ENCODE results near the gene ZC3H12A.

ZC3H12A gene

GRCh38 chr1:37475380-37476086 is 1.2 kb downstream of the ZC3H12A start:
- H3K27ac ChIP-seq: peak overlapping the region; percentile 99
- no peak for TF ChIP-seq CTCF (conservative IDR thresholded peaks at IDR 0.05)

GRCh38 chr1:37476087-37476452 is 1.7 kb downstream of the ZC3H12A start:
- H3K27ac ChIP-seq: peak overlapping the region; percentile 99
- TF ChIP-seq CTCF (conservative IDR thresholded peaks at IDR 0.05): no peak

DNA sequence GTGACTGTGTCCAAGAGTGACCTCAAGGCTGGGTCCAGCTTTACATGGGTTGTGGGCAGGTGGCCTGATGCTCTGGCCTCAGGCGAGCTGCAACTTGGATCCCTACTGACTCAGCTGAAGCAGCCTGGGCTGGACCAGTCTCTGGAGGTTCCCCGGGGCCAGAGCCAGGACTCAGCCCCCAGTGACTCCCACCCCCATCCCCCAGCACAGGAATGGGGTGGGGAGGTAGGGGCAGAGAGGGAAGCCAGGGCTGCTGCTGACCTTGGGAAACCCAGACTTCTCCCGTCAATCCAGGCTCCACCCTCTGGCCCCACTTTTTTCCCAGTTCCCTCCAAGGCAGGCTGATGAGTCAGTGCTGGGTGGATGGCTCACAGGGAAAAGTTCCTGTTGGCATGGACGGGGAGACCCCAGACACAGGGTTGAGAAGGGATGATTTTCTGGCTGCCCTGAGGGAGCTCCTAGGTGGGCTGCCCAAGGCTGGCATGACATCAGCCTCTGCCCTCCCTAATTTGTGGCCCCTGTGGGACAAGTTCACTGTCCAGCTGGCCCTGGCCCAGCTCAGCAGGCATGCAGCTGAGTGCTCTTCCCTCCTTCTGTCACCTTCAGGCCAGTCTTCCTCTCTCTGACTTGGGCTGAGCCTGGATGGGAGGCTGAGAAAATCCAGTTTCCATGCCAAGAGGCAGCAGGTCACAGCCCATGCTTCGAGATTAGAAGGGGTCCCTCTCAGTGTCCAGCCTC is 2.2 kb downstream of the ZC3H12A start:
- peak overlapping the region; percentile 99 for H3K27ac ChIP-seq
- TF ChIP-seq CTCF (conservative IDR thresholded peaks at IDR 0.05): no peak

DNA sequence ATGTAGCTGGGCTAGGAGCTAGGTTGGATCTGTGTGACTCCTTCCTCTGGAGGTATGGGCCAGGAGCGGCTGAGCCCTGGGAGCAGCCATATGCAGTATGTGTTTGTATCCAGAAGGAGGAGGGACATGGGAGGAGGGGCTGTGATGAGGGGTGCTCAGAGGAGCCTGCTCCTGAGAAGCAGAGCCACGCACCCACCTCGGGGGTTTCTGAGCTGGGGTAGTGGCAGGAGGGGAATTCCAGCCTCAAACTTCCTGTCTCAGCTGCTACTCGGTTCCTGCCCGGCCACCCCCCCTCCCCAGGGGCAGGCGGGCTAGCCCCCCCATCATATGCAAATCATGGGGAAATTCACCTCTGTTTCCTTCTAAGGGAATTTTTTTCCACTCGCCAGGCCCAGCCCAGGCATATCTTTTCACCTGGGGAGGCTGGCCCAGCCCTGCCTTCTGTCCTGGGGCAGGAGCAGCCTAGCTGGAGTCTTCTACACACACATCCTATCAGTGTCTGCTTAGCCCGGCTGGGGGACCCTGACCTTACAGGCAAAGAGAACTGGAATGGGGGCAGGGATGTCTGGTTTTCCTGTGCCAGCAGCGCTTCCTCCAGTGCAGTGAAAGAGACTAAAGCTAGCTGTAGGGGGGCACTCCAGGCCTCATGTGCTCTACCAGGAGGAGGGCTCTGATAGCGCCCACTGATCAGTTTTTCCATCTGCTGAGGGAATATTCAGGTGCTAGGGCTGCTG is 3.0 kb downstream of the ZC3H12A start:
- no peak for TF ChIP-seq CTCF (conservative IDR thresholded peaks at IDR 0.05)

DNA sequence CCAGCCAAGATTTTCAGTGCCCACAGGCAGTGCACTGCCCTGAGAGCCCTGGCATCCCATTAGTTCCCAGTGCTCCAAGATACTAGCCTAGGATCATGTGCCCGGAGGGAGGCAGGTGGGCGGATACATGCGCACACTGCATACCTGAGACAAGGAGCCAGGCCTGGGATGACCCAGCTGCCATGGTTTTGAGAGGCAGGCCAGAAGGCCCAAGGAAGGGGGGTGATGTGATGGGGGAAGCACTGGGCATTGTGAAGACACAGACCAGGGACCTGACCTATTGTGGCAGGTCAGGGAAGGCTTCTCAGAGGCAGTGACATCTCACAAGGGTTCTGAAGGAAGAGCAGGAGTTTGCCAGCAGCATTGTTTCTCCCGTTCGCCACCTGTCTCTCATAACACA is 3.6 kb downstream of the ZC3H12A start:
- H3K27ac ChIP-seq: peak overlapping the region; percentile 99
- TF ChIP-seq CTCF (conservative IDR thresholded peaks at IDR 0.05): no peak

More for the DNA sequence above, 3.0 kb downstream of the ZC3H12A start:
- H3K27ac ChIP-seq: peak overlapping the region; percentile 99

DNA sequence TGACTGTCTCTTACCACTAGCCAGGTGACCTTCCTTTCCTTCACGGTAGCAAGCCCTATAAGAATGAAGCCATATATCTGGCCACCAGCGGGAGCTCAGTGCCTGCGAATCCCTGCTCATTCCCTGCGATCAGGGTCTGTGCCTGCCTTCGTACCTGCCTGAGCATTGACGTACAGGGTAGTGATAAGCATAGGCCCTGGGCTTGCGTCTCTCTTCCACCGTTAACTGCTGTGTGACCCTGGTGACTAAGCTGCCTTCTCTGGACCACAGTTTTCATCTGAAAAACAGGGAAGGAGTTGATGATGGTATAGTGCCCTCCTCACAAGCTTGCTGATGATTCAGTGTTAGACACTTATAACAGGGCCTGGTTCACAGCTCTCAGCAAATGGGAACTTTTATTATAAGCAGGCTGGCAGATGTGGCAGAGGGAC is 4.1 kb downstream of the ZC3H12A start:
- H3K27ac ChIP-seq: peak overlapping the region; percentile 99
- no peak for TF ChIP-seq CTCF (conservative IDR thresholded peaks at IDR 0.05)

- H3K27ac ChIP-seq: peak overlapping the region; percentile 99
- no peak for TF ChIP-seq CTCF (conservative IDR thresholded peaks at IDR 0.05)
Observed at GRCh38 chr1:37478890-37479254, 4.5 kb downstream of the ZC3H12A start.

Data from VCaP (cell line).